ENCODE data around the gene DIO3.
"Not testable (repeated sequence)": the region's sequence is repeated elsewhere in the genome, so short reads cannot be mapped to it uniquely, and the experiment has no call there.

Gene DIO3

DNA sequence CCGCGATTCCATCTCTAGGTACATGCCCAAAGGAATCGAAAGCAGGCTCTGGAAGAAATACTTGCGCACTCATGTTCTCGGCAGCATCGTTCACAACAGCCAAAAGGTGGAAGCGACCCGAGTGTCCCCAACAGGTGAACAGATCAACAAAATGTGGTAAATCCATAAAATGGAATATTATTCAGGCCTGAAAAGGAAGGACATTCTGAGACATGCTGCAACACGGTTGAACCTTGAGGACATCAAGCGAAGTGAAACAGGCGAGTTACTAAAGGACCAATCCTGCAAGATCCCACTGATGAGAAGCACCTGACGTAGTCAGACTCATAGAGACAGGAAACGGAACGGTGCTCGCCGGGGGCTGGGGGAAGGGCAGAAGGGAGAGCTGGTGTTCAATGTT, 17.5 kb upstream of the DIO3 start:
- DNase-seq: no peak

DNA sequence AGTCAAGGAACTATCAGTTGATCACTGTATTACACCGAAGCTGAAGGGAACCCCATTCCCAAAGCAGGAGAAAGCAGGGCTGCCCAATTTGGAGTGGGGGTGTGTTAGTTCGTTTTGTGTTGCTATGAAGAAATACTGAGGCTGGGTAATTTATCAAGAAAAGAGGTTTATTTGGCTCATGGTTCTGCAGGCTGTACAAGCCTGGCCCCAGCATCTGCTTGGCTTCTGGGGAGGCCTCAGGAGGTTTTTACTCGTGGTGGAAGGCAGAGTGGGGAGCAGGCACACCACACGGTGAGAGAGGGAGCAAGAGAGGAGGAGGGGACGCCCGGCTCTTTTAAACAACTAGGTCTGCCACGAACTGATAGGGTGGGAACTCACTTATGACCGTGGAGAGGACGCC, 16.7 kb upstream of the DIO3 start:
- DNase-seq: no peak

DNA sequence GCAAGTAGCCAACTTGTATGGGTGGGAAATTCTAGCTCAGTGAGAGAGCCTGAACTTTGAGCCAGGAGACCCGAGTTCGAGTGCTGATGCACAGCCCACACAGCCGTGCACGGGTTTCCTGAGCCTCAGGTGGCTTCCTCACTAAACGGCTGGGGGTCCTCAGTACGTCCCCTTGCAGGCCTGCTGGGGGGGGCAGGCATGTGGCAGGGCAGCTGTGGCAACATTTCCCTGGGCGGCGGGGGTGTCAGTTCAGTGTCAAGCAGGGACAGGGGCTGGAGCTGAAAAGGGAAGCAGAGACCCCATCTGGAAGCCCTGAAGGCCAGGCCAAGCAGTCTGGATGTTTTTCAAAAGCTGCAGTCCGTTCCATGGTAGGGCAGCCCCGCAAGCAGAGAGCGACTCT, 14.6 kb upstream of the DIO3 start:
- DNase-seq: no peak

GRCh38 chr14:101547107-101547738, 14.1 kb upstream of the DIO3 start:
- no peak for DNase-seq

DNA sequence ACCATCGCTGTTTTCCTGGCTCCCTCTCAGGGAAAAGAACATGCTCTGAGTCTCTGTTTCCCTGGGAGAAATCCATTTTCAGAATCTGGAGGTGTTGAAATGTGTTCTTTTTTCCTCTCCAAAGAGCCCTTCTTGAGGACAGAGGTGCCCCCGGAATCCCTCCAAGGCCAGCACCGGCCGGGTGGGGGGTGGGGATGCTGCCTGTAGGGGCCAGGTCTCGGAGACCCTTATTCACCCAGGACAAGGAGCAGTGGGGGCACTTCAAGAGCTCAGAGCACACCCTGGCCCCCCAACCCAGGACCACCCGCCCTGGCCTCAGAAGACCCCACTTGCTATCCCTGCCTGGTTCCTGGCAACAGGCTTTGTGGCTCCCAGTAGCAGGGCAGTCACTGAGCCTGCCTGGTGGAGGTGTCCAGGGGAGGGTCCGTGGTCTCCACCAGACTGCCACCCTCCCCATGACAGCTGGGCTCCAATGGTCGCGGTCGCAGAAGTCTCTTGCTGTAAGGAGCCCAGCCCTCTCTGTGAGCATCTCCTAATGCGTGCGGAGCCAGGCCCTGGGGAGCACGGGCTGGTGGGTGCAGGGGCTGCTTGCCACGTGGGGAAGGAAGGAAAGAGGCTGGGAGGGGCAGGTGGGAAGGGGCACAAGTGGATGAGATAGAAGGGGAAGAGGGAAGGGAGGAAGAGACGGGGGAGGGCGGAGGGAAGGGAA, 13.2 kb upstream of the DIO3 start:
- DNase-seq: no peak

DNA sequence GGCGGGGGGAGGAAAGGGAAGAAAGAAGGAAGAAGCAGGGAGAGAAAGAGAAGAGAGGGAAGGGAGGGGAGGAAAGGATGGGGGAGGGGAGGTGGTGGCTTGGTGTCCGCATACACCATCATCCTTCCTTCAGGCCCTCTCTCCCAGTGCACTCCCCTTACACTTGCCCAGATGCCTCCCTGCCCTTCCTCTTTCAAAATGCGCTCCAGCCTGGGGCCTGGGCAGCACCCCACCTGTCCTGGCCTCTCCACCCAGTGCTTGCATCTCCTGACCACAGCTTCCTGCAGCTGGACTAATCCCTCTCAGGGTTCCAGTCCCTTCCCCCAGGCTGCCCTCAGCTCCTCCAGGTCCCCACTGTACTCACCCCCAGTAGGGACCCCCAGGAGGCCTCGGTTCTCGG, 12.6 kb upstream of the DIO3 start:
- no peak for DNase-seq

DNA sequence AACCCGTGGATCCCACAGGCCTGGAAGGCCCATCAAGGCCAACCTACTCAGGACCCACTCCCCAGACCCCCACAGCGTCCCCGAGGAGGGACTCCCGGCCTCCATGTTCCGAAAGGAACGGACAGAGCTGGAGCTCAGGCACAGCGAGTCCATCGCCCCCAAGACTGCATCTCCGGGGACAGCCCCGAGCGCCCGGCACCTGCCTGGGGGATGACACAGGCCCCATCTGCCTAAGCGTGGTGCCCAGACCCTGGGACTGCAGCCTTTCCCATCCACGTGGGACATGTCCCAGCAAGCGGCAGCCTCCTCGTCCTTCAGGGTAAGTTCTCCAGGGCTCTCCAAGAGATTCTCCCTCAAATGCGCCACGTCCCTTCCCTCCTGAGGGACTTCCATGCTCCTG, 12.1 kb upstream of the DIO3 start:
- DNase-seq: no peak

DNA sequence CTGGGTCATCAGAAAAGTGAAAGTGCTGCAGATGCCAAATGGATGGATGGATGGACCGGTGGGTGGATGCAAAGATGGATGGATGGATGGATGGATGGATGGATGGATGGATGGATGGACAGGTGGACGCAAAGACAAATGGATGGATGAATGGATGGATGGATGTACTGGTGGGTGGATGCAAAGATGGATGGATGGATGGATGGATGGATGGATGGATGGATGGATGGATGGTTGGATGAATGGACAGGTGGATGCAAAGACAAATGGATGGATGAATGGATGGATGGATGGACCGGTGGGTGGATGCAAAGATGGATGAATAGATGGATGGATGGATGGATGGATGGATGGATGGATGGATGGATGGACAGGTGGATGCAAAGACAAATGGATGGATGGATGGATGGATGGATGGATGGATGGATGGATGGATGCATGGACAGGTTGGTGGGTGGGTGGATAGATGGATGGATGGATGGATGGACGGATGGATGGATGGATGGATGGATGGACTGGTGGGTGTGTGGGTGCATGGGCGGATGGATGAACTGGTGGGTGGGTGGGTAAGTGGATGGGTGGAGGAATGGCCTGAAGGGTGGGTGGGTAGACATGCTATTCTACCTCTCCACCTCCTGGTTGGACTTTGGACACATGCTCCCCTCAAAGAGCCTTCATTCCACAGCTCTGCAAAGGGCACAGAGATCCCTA, 10.9 kb upstream of the DIO3 start:
- DNase-seq: not testable (repeated sequence)

- no peak for DNase-seq
These were observed 9.3 kb upstream of the DIO3 start for GRCh38 chr14:101551729-101552595.

DNA sequence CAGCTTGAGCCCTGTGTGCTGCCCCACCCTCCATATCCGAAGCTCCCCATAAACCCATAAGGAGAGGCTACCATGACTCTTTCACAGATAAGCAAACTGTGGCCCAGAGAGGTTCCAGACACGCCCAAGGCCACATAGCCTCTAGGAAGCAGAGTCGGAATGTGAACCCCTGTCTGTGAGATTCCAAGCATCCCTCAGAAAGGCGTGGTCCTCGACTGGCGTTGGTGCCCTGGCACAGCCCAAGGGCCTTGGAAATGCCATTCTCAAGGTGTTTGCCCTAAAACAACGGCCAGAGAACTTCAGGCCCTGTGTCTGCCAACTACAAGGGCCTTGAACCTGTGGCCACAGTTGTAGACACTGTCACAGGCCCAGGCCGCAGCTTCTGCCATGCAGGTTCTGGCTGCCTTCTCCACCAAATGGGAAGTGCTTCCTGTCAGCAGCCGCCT, 8.5 kb upstream of the DIO3 start:
- DNase-seq: no peak

- DNase-seq: no peak
These were observed 7.9 kb upstream of the DIO3 start for GRCh38 chr14:101553393-101553792.

GRCh38 chr14:101553931-101554330, 7.4 kb upstream of the DIO3 start:
- no peak for DNase-seq

- no peak for DNase-seq
These were observed 6.2 kb upstream of the DIO3 start for GRCh38 chr14:101554991-101555668.

GRCh38 chr14:101555669-101556043, 5.6 kb upstream of the DIO3 start:
- not testable (repeated sequence) for DNase-seq

GRCh38 chr14:101556131-101556530, 5.2 kb upstream of the DIO3 start:
- no peak for DNase-seq

GRCh38 chr14:101556566-101557320, 4.6 kb upstream of the DIO3 start:
- DNase-seq: no peak

DNA sequence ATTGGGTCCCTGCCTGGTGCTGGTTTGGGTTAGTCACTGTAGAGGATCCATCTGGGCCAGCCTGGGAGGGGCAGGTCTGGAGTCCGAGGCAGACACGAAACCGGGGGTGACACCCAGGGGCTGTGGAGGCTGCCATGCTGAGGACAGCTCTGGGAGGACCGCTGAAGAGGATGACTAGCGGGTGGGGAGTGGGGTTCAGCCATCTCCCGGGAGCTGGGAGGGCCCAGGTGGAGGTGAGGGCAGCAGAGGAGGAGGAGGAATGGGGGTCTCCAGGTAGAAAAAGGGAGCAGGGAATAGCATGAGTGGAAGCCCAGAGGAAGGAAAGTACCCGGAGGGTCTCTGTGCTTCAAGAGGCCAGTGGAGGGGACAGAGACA, 4.0 kb upstream of the DIO3 start:
- no peak for DNase-seq

DNA sequence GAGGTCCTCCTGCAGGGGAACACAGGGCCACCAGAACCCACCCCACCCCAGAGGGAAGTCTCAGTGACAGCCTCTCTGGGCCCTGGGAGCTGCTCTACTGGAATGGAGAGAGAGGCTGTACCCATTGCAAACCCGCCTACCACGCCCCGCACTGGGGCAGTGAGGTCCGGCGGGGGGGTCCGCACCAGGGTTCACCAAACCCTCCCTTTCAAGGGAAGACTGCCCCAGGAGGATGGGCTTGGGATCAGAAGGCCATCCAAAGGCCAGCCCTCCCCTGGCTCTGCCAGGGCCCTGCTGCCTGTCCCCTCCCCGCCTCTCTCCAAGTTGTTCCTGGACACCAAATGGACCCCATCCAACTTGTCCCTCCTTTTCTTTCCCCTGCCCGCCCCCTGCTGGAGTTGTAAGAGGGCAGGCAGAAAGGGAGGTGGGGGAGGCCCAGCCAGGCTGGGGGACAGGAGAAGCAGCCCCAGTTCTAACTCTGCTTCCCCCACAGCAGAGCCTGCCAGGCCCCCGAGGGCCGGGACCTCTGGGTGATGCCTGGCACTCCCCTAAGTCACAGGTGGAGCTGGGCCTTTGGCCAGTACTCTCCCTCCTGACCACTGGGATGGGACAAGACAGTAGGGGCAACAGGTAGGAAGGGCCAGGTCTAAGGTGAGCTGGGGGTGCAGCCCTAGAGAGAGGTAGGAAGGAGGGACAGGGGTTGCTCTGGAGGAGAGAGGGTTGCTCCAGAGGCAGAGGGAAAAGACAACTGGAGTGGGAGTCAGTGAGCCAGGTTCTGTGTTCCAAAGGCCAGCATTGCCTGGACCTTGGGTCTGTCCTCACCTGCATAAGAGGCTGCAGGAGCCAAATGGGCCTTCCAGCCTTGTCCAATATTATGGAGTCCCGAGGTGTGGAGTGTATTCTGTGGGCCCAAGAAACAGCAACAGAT, 3.2 kb upstream of the DIO3 start:
- no peak for DNase-seq

- no peak for DNase-seq
These were observed 2.5 kb upstream of the DIO3 start for GRCh38 chr14:101558739-101559240.

- DNase-seq: no peak
These were observed 2.1 kb upstream of the DIO3 start for GRCh38 chr14:101559250-101559623.
